Ovary (tissue), 3 donors: ENCODE measurements around the gene SPDYA.

ENCODE experiments used
- EP300 ChIP-seq: sonication (generic); formaldehyde crosslinking; IDR thresholded peaks from one replicate; pipeline ENCODE4 v1.6.1; 2017; ENCODE audit warnings: antibody characterized with exemption
- POLR2A ChIP-seq: fragments of 450-650 bp; IDR thresholded peaks from one replicate; pipeline ENCODE4 v1.6.1; 2017; ENCODE audit warnings: antibody characterized with exemption, mild to moderate bottlenecking, moderate library complexity
- TF ChIP-seq, protein P1 (sequence below), 3 donors: fragments of 450-650 bp in 2 of 3; fragments of 200-600 bp in 1 of 3; IDR thresholded peaks; one replicate each; pipeline versions ENCODE4 v1.5.1 to v1.8.0; 2016 to 2022; ENCODE audit warnings: antibody characterized with exemption in 3 of 3, mild to moderate bottlenecking in 1 of 3
- donor health status: DM: no; HTN: no; CAD: no.

GRCh38 chr2:28768952-28769351 lies 41.7 kb upstream of the SPDYA start:
- TF ChIP-seq POLR2A (no peak), EP300 (no peak)
- TF ChIP-seq, protein P1, sequence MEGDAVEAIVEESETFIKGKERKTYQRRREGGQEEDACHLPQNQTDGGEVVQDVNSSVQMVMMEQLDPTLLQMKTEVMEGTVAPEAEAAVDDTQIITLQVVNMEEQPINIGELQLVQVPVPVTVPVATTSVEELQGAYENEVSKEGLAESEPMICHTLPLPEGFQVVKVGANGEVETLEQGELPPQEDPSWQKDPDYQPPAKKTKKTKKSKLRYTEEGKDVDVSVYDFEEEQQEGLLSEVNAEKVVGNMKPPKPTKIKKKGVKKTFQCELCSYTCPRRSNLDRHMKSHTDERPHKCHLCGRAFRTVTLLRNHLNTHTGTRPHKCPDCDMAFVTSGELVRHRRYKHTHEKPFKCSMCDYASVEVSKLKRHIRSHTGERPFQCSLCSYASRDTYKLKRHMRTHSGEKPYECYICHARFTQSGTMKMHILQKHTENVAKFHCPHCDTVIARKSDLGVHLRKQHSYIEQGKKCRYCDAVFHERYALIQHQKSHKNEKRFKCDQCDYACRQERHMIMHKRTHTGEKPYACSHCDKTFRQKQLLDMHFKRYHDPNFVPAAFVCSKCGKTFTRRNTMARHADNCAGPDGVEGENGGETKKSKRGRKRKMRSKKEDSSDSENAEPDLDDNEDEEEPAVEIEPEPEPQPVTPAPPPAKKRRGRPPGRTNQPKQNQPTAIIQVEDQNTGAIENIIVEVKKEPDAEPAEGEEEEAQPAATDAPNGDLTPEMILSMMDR (IDR thresholded peaks at IDR 0.05), result no peak
